Trophoblast cell (in vitro differentiated cells and primary cell): ENCODE measurements around the gene RPL29.
A peak's percentile ranks its signal among the peaks of the same experiment; 100 is the strongest.

Experiments
- DNase-seq, 2 donors: peaks; one replicate each; pipeline ENCODE4 v3.0.0-alpha.2; 2016
- H2AFZ ChIP-seq: 2 replicates; pipeline ENCODE4 v1.6.1; 2013; ENCODE audit warnings: low read length, moderate library complexity, mild to moderate bottlenecking; ENCODE audit not compliant: insufficient read depth, poor library complexity
- H2AK5ac ChIP-seq: 2 replicates; pipeline ENCODE4 v1.6.1; 2013; ENCODE audit warnings: mild to moderate bottlenecking, low read length
- H2BK120ac ChIP-seq: 2 replicates; pipeline ENCODE4 v1.6.1; 2013; ENCODE audit warnings: low read length, mild to moderate bottlenecking, moderate library complexity; ENCODE audit not compliant: insufficient read depth, poor library complexity
- H2BK12ac ChIP-seq: 2 replicates; pipeline ENCODE4 v1.6.1; 2013; ENCODE audit warnings: mild to moderate bottlenecking, low read length, moderate library complexity
- H2BK5ac ChIP-seq: 2 replicates; pipeline ENCODE4 v1.6.1; 2013; ENCODE audit warnings: low read length, low read depth, moderate library complexity, mild to moderate bottlenecking; ENCODE audit not compliant: poor library complexity
- H3K14ac ChIP-seq: 2 replicates; pipeline ENCODE4 v1.6.1; 2013; ENCODE audit warnings: mild to moderate bottlenecking, low read length
- H3K18ac ChIP-seq: 2 replicates; pipeline ENCODE4 v1.6.1; 2013; ENCODE audit warnings: mild to moderate bottlenecking, low read length
- H3K23ac ChIP-seq: 2 replicates; pipeline ENCODE4 v1.6.1; 2013; ENCODE audit warnings: low read length
- H3K27ac ChIP-seq: 2 replicates; pipeline ENCODE4 v1.5.1; 2013; ENCODE audit warnings: low read depth, mild to moderate bottlenecking, inconsistent platforms, low read length, moderate library complexity
- H3K27me3 ChIP-seq: 2 replicates; pipeline ENCODE4 v1.6.1; 2013; ENCODE audit warnings: inconsistent platforms, mild to moderate bottlenecking, low read length, moderate library complexity; ENCODE audit not compliant: insufficient read depth
- H3K36me3 ChIP-seq, 2 experiments: 1 replicate in 1 of 2; 2 replicates in 1 of 2; pipeline ENCODE4 v1.6.1; 2013; ENCODE audit warnings: low read length in 2 of 2, mild to moderate bottlenecking in 2 of 2, moderate library complexity in 1 of 2; ENCODE audit not compliant: insufficient read depth in 2 of 2, control insufficient read depth in 1 of 2
- H3K4ac ChIP-seq: 2 replicates; pipeline ENCODE4 v1.6.1; 2013; ENCODE audit warnings: low read depth, mild to moderate bottlenecking, low read length, moderate library complexity
- H3K4me1 ChIP-seq, 2 experiments: 1 replicate in 1 of 2; 2 replicates in 1 of 2; pipeline ENCODE4 v1.6.1; 2013; ENCODE audit warnings: low read length in 2 of 2, mild to moderate bottlenecking in 2 of 2, moderate library complexity in 1 of 2; ENCODE audit not compliant: insufficient read depth in 2 of 2, control insufficient read depth in 1 of 2
- H3K4me2 ChIP-seq: 2 replicates; pipeline ENCODE4 v1.6.1; 2013; ENCODE audit warnings: inconsistent platforms, mild to moderate bottlenecking, low read length, moderate library complexity
- H3K4me3 ChIP-seq: 2 replicates; pipeline ENCODE4 v1.5.1; 2013; ENCODE audit warnings: mild to moderate bottlenecking, low read depth, low read length, inconsistent platforms
- H3K79me1 ChIP-seq: one replicate; pipeline ENCODE4 v1.6.1; 2013; ENCODE audit warnings: low read length
- H3K79me2 ChIP-seq: 2 replicates; pipeline ENCODE4 v1.6.1; 2013; ENCODE audit warnings: low read length, mild to moderate bottlenecking; ENCODE audit not compliant: control insufficient read depth, insufficient read depth, poor library complexity
- H3K9ac ChIP-seq: 2 replicates; pipeline ENCODE4 v1.6.1; 2013; ENCODE audit warnings: mild to moderate bottlenecking, low read length
- H3K9me3 ChIP-seq: 2 replicates; pipeline ENCODE4 v1.6.1; 2013; ENCODE audit warnings: low read depth, mild to moderate bottlenecking, control low read depth, inconsistent platforms, low read length; ENCODE audit not compliant: insufficient read depth
- H4K12ac ChIP-seq: 2 replicates; pipeline ENCODE4 v1.6.1; 2013; ENCODE audit warnings: low read depth, mild to moderate bottlenecking, low read length, moderate library complexity
- H4K8ac ChIP-seq: 2 replicates; pipeline ENCODE4 v1.6.1; 2013; ENCODE audit warnings: low read depth, mild to moderate bottlenecking, low read length, moderate library complexity
- H4K91ac ChIP-seq: one replicate; pipeline ENCODE4 v1.6.1; 2013; ENCODE audit warnings: low read depth, mild to moderate bottlenecking, low read length, moderate library complexity
- WGBS: extraction: QIAGEN DNeasy Blood & Tissue Kit; methylation state at CpG from one replicate; pipeline ENCODE4 v1.1.7; 2013; ENCODE audit warnings: missing lambda C conversion rate; ENCODE audit not compliant: insufficient read length, insufficient coverage; ENCODE audit errors: extremely low coverage; 5-methylcytosine and 5-hydroxymethylcytosine counted together

The RPL29 gene

GRCh38 chr3:52005571-52005986 is 9.9 kb upstream of the RPL29 start:
- H3K9me3 ChIP-seq, result no peaks in the 10 kb centered on the region
- H4K91ac ChIP-seq, result no peak overlapping the region
- no peaks in the 10 kb centered on the region for H3K79me2 ChIP-seq
- no CpG with 5 or more reads among the region's 15 CpGs for WGBS
- H3K4ac ChIP-seq, result no peak overlapping the region
- peak overlapping the region; percentile 20 for H2AFZ ChIP-seq
- no peak overlapping the region for H4K12ac ChIP-seq
- no peak overlapping the region for H3K27ac ChIP-seq
- no peak overlapping the region for H3K4me3 ChIP-seq
- H3K14ac ChIP-seq, result no peak overlapping the region
- no peak overlapping the region for H3K18ac ChIP-seq
- no peaks in the 10 kb centered on the region for H3K27me3 ChIP-seq
- no peak overlapping the region for H2BK120ac ChIP-seq
- no peaks in the 10 kb centered on the region for H3K36me3 ChIP-seq
- no peak overlapping the region for H2BK5ac ChIP-seq
- H2AK5ac ChIP-seq, result no peak overlapping the region
- no peak overlapping the region for H3K9ac ChIP-seq
- H4K8ac ChIP-seq, result no peak overlapping the region
- no peak overlapping the region for H3K23ac ChIP-seq
- H3K79me1 ChIP-seq, result no peaks in the 10 kb centered on the region
- no peak for DNase-seq
- peak overlapping the region; percentile 13 for H3K4me2 ChIP-seq
- peaks cover 7 to 10% of the 10 kb centered on the region in 2 experiments for H3K4me1 ChIP-seq
- peak overlapping the region; percentile 35 for H2BK12ac ChIP-seq

- Histone ChIP-seq H3K4me2 (no peak overlapping the region), H3K4me3 (no peak overlapping the region), H4K8ac (no peak overlapping the region), H3K14ac (no peak overlapping the region), H3K23ac (no peak overlapping the region), H2BK120ac (no peak overlapping the region), H2AK5ac (no peak overlapping the region), H4K12ac (no peak overlapping the region), H3K18ac (no peak overlapping the region), H2BK12ac (no peak overlapping the region), H3K79me1 (no peaks in the 10 kb centered on the region), H2AFZ (no peak overlapping the region), H3K9ac (no peak overlapping the region), H4K91ac (no peak overlapping the region), H3K9me3 (no peaks in the 10 kb centered on the region), H3K79me2 (no peaks in the 10 kb centered on the region), H3K4ac (no peak overlapping the region), H3K27me3 (no peaks in the 10 kb centered on the region), H3K27ac (no peak overlapping the region), H3K4me1 (peaks cover 7 to 10% of the 10 kb centered on the region in 2 experiments), H2BK5ac (no peak overlapping the region), H3K36me3 (no peaks in the 10 kb centered on the region)
- DNase-seq, result no peak
- WGBS, result no CpG with 5 or more reads among the region's 4 CpGs
These were observed 9.3 kb upstream of the RPL29 start for GRCh38 chr3:52004906-52005395.

GRCh38 chr3:52004163-52004787 is 8.6 kb upstream of the RPL29 start:
- peaks cover 7 to 10% of the 10 kb centered on the region in 2 experiments for H3K4me1 ChIP-seq

GRCh38 chr3:52002748-52003147 is 7.1 kb upstream of the RPL29 start:
- H3K4me1 ChIP-seq, result peaks cover 10% of the 10 kb centered on the region in 2 experiments

More at GRCh38 chr3:52004163-52004787, 8.6 kb upstream of the RPL29 start:
- no peaks in the 10 kb centered on the region for H3K79me2 ChIP-seq
- H3K9ac ChIP-seq, result no peak overlapping the region
- no peak overlapping the region for H2BK120ac ChIP-seq
- WGBS, result no CpG with 5 or more reads among the region's 16 CpGs
- no peak overlapping the region for H3K18ac ChIP-seq
- no peak for DNase-seq
- no peak overlapping the region for H3K27ac ChIP-seq
- no peak overlapping the region for H2BK12ac ChIP-seq
- H2AK5ac ChIP-seq, result no peak overlapping the region
- no peak overlapping the region for H4K8ac ChIP-seq
- H3K79me1 ChIP-seq, result no peaks in the 10 kb centered on the region
- no peak overlapping the region for H3K4ac ChIP-seq
- no peak overlapping the region for H4K91ac ChIP-seq
- H3K14ac ChIP-seq, result no peak overlapping the region
- H3K36me3 ChIP-seq, result no peaks in the 10 kb centered on the region
- peak overlapping the region; percentile 5 for H2AFZ ChIP-seq
- H4K12ac ChIP-seq, result no peak overlapping the region
- H3K23ac ChIP-seq, result no peak overlapping the region
- H3K4me3 ChIP-seq, result no peak overlapping the region
- no peak overlapping the region for H2BK5ac ChIP-seq
- no peak overlapping the region for H3K4me2 ChIP-seq
- no peaks in the 10 kb centered on the region for H3K27me3 ChIP-seq
- no peaks in the 10 kb centered on the region for H3K9me3 ChIP-seq

More at GRCh38 chr3:52002748-52003147, 7.1 kb upstream of the RPL29 start:
- Histone ChIP-seq H2AK5ac (no peak overlapping the region), H3K4ac (no peak overlapping the region), H2BK5ac (no peak overlapping the region), H3K9ac (no peak overlapping the region), H2BK12ac (no peak overlapping the region), H3K79me2 (no peaks in the 10 kb centered on the region), H3K14ac (no peak overlapping the region), H2AFZ (no peak overlapping the region), H3K36me3 (no peaks in the 10 kb centered on the region), H3K18ac (no peak overlapping the region), H4K91ac (no peak overlapping the region), H3K79me1 (no peaks in the 10 kb centered on the region), H2BK120ac (no peak overlapping the region), H3K27ac (no peak overlapping the region), H3K27me3 (no peaks in the 10 kb centered on the region), H3K4me2 (no peak overlapping the region), H4K12ac (no peak overlapping the region), H3K4me3 (no peak overlapping the region), H3K9me3 (no peaks in the 10 kb centered on the region), H3K23ac (no peak overlapping the region), H4K8ac (no peak overlapping the region)
- DNase-seq, result no peak
- WGBS, result no CpG with 5 or more reads among the region's 6 CpGs
